SK-N-SH treated with all-trans-retinoic acid at 6 μM for 48 hours (cell line): ENCODE data around the gene MS4A13.

Source experiments
- ATAC-seq: fragments of 200-7000 bp; cut with Tn5 transposase; 3 replicates; pipeline ENCODE4 v1.9.1; 2020; ENCODE audit warnings: mild to moderate bottlenecking, moderate library complexity
- ARNTL ChIP-seq: fragments of 450-650 bp; formaldehyde crosslinking; IDR thresholded peaks from 2 replicates; pipeline ENCODE4 v1.5.0; 2020; ENCODE audit warnings: low read depth, mild to moderate bottlenecking, moderate library complexity, borderline replicate concordance
- BACH2 ChIP-seq: fragments of 250-450 bp; sonication (Bioruptor Pico); IDR thresholded peaks from 2 replicates; pipeline ENCODE4 v1.9.0; 2021; ENCODE audit warnings: mild to moderate bottlenecking, borderline replicate concordance
- CSRNP3 ChIP-seq: fragments of 250-450 bp; sonication (Bioruptor Pico); IDR thresholded peaks from 2 replicates; pipeline ENCODE4 v1.5.1; 2021; ENCODE audit warnings: mild to moderate bottlenecking, moderate library complexity
- ESRRG ChIP-seq: fragments of 250-450 bp; sonication (Bioruptor Pico); IDR thresholded peaks from 2 replicates; pipeline ENCODE4 v1.6.1; 2021; ENCODE audit warnings: mild to moderate bottlenecking
- ISL1 ChIP-seq: fragments of 250-450 bp; sonication (Bioruptor Pico); IDR thresholded peaks from 2 replicates; pipeline ENCODE4 v2.1.2; 2022; ENCODE audit warnings: mild to moderate bottlenecking, moderate library complexity
- OSR1 ChIP-seq: fragments of 250-450 bp; sonication (Bioruptor Pico); IDR thresholded peaks from 2 replicates; pipeline ENCODE4 v1.8.0; 2022; ENCODE audit warnings: moderate library complexity, mild to moderate bottlenecking, inconsistent platforms
- PATZ1 ChIP-seq: fragments of 250-450 bp; sonication (Bioruptor Pico); IDR thresholded peaks from 2 replicates; pipeline ENCODE4 v1.8.0; 2020; ENCODE audit warnings: mild to moderate bottlenecking, moderate library complexity, borderline replicate concordance
- PPARA ChIP-seq: fragments of 250-450 bp; sonication (Bioruptor Pico); IDR thresholded peaks from 2 replicates; pipeline ENCODE4 v1.5.0; 2020; ENCODE audit warnings: mild to moderate bottlenecking, borderline replicate concordance
- RARB ChIP-seq: fragments of 250-450 bp; sonication (Bioruptor Pico); IDR thresholded peaks from 2 replicates; pipeline ENCODE4 v1.8.0; 2021; ENCODE audit warnings: mild to moderate bottlenecking, moderate library complexity
- TCF4 ChIP-seq: fragments of 250-450 bp; sonication (Bioruptor Pico); IDR thresholded peaks from 2 replicates; pipeline ENCODE4 v1.8.0; 2021; ENCODE audit warnings: mild to moderate bottlenecking, moderate library complexity, borderline replicate concordance
- TOX ChIP-seq: fragments of 250-450 bp; sonication (Bioruptor Pico); IDR thresholded peaks from 2 replicates; pipeline ENCODE4 v1.8.0; 2021; ENCODE audit warnings: mild to moderate bottlenecking, moderate library complexity, borderline replicate concordance
- TSHZ2 ChIP-seq: fragments of 250-450 bp; sonication (Bioruptor Pico); IDR thresholded peaks from 2 replicates; pipeline ENCODE4 v1.5.0; 2020; ENCODE audit warnings: mild to moderate bottlenecking, moderate library complexity
- ZC3H10 ChIP-seq: fragments of 250-450 bp; sonication (Bioruptor Pico); IDR thresholded peaks from 2 replicates; pipeline ENCODE4 v1.5.1; 2021; ENCODE audit warnings: mild to moderate bottlenecking, moderate library complexity
- ZFP3 ChIP-seq: fragments of 250-450 bp; sonication (Bioruptor Pico); IDR thresholded peaks from 2 replicates; pipeline ENCODE4 v1.5.0; 2020; ENCODE audit warnings: mild to moderate bottlenecking, moderate library complexity
- ZFP30 ChIP-seq: fragments of 450-650 bp; formaldehyde crosslinking; IDR thresholded peaks from 2 replicates; pipeline ENCODE4 v1.5.0; 2022; ENCODE audit warnings: mild to moderate bottlenecking, moderate library complexity
- ZNF565 ChIP-seq: fragments of 450-650 bp; formaldehyde crosslinking; conservative IDR thresholded peaks from 2 replicates; pipeline ENCODE4 v1.5.0; 2020; ENCODE audit warnings: low read depth, mild to moderate bottlenecking, moderate library complexity
- ZNF70 ChIP-seq: fragments of 450-650 bp; formaldehyde crosslinking; IDR thresholded peaks from 2 replicates; pipeline ENCODE4 v1.5.0; 2020; ENCODE audit warnings: mild to moderate bottlenecking, moderate library complexity
- TF ChIP-seq, protein P1 (sequence below): fragments of 250-450 bp; sonication (Bioruptor Pico); IDR thresholded peaks from 2 replicates; pipeline ENCODE4 v1.8.0; 2021; ENCODE audit warnings: low read depth, mild to moderate bottlenecking, moderate library complexity, borderline replicate concordance

MS4A13 gene

GRCh38 chr11:60561254-60561653 lies 46.1 kb downstream of the MS4A13 start (continued):
- no peak for TF ChIP-seq TCF4 (CRISPR knock-in tag)
- TF ChIP-seq TSHZ2: no peak
- TF ChIP-seq TOX: no peak
- TF ChIP-seq OSR1 (CRISPR knock-in tag): no peak
- no peak for TF ChIP-seq BACH2
- TF ChIP-seq PATZ1: no peak
- TF ChIP-seq ZFP30 (CRISPR knock-in tag): no peak

DNA sequence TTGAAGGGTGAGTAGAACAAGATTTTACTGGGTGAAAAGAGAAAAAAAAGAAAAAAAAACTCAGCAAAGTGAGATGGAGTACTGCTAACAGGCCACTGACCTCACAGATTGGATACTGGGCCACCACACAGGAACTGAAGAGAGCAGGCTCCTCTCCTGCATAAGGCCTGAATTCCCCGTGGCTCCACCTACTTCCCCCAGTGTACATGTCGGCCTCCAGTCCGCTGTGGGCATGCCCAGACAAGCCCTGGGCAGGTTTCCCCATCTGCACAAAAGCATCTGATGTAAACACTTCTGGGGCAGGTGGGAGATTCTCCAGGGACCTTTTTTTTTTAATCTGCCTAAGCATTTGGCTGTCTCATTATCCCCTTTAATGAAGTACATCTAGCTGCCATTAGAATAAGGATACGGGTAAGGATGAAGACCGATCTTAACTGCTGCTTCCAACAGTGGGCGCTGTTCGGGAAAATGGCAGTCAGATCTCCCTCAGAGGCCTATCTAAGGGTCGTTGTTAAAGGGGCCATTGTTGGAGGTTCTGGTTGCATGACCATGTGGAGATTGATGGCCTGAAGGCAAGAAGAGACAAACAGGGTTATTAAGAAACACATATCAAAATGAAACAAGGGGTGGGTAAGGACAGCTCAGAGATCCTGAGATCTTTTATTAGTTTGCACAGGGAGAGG lies 48.5 kb downstream of the MS4A13 start:
- ATAC-seq: no peak
- TF ChIP-seq ZNF70 (no peak), ZC3H10 (CRISPR knock-in tag) (no peak), PPARA (CRISPR knock-in tag) (no peak), RARB (CRISPR knock-in tag) (no peak), ISL1 (no peak), OSR1 (CRISPR knock-in tag) (no peak), CSRNP3 (CRISPR knock-in tag) (no peak), ZNF565 (CRISPR knock-in tag) (no peak), BACH2 (no peak), TCF4 (CRISPR knock-in tag) (no peak), ZFP30 (CRISPR knock-in tag) (no peak), ZFP3 (CRISPR knock-in tag) (no peak), ESRRG (CRISPR knock-in tag) (no peak)
- TF ChIP-seq, protein P1, sequence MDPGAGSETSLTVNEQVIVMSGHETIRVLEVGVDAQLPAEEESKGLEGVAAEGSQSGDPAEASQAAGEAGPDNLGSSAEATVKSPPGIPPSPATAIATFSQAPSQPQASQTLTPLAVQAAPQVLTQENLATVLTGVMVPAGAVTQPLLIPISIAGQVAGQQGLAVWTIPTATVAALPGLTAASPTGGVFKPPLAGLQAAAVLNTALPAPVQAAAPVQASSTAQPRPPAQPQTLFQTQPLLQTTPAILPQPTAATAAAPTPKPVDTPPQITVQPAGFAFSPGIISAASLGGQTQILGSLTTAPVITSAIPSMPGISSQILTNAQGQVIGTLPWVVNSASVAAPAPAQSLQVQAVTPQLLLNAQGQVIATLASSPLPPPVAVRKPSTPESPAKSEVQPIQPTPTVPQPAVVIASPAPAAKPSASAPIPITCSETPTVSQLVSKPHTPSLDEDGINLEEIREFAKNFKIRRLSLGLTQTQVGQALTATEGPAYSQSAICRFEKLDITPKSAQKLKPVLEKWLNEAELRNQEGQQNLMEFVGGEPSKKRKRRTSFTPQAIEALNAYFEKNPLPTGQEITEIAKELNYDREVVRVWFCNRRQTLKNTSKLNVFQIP: no peak

- ATAC-seq: no peak
- TF ChIP-seq CSRNP3 (CRISPR knock-in tag): no peak
- no peak for TF ChIP-seq ARNTL (CRISPR knock-in tag)
- no peak for TF ChIP-seq ZFP30 (CRISPR knock-in tag)
- TF ChIP-seq TCF4 (CRISPR knock-in tag): no peak
- TF ChIP-seq ZFP3 (CRISPR knock-in tag): no peak
- TF ChIP-seq OSR1 (CRISPR knock-in tag): no peak
- TF ChIP-seq ZNF70: no peak
- no peak for TF ChIP-seq TOX
- no peak for TF ChIP-seq PATZ1
- no peak for TF ChIP-seq BACH2
These were observed 51.6 kb downstream of the MS4A13 start for GRCh38 chr11:60566776-60567175.
